Endothelial cell of umbilical vein (primary cell): ENCODE results near the gene YY1. TPM values are rescaled to one million over a fixed set of nuclear protein-coding genes. Genes with fewer than 3 reads are reported as not detected.
A peak's percentile ranks its signal among the peaks of the same experiment; 100 is the strongest.

Experiments
- BruUV-seq: library from RNA; stranded (reverse); fragments of 400-500 nt; replicated peaks from 2 replicates; lab custom pipeline; 2021; lab: Mats Ljungman, UMichigan
- CTCF ChIA-PET: fragments of 300-600, 350-600 bp; sonication (Branson Sonifier 250); formaldehyde crosslinking; loops from one replicate; lab custom pipeline; 2021; ENCODE audit warnings: antibody characterized with exemption, inconsistent platforms; lab: Charles Lee
- POLR2A ChIA-PET: fragments of 300-600, 350-600 bp; sonication (Branson Sonifier 250); formaldehyde crosslinking; loops from one replicate; lab custom pipeline; 2021; ENCODE audit warnings: antibody characterized with exemption, inconsistent platforms; lab: Charles Lee
- DNase-seq: peaks from one replicate; pipeline ENCODE4 v3.0.0-alpha.2; 2011; ENCODE audit warnings: low read depth, low spot score
- FAIRE-seq: peaks from 2 replicates; lab custom pipeline; 2011; peaks lifted over from hg19 to GRCh38; lab: Jason Lieb, UNC
- H2AFZ ChIP-seq: 2 replicates; pipeline ENCODE4 v1.6.0; 2012; ENCODE audit warnings: low read depth, low read length, control low read depth, inconsistent platforms
- H3K27ac ChIP-seq: 2 replicates; pipeline ENCODE4 v1.5.1; 2011; ENCODE audit warnings: low read depth, mild to moderate bottlenecking, control low read depth, low read length, moderate library complexity; ENCODE audit not compliant: insufficient read depth
- H3K27me3 ChIP-seq, 2 experiments: 2 replicates each; pipeline versions ENCODE4 v1.6.0 to v1.6.1; 2011; ENCODE audit warnings: low read length in 2 of 2, mixed read lengths in 1 of 2; ENCODE audit not compliant: control insufficient read depth in 2 of 2, insufficient read depth in 2 of 2
- H3K36me3 ChIP-seq, 2 experiments: 2 replicates in 1 of 2; 3 replicates in 1 of 2; pipeline ENCODE4 v1.5.1; 2011; ENCODE audit warnings: low read length in 2 of 2, mild to moderate bottlenecking in 1 of 2, moderate library complexity in 1 of 2; ENCODE audit not compliant: control insufficient read depth in 2 of 2, insufficient read depth in 2 of 2; ENCODE audit errors: extremely low read depth in 1 of 2
- H3K4me1 ChIP-seq: 3 replicates; pipeline ENCODE4 v1.5.1; 2011; ENCODE audit warnings: mild to moderate bottlenecking, low read length; ENCODE audit not compliant: control insufficient read depth, insufficient read depth; ENCODE audit errors: extremely low read depth
- H3K4me2 ChIP-seq: 2 replicates; pipeline ENCODE4 v1.6.1; 2011; ENCODE audit warnings: low read length, control low read depth, mixed read lengths; ENCODE audit not compliant: insufficient read depth
- H3K4me3 ChIP-seq, 3 experiments: fragments of 200-600 bp in 1 of 3; sonication (generic), shearing (Covaris generic) in 1 of 3; replicated peaks in 1 of 3; 2 replicates each; pipeline ENCODE4 v1.5.1; 2011 to 2016; ENCODE audit warnings: control low read depth in 3 of 3, low read length in 3 of 3, mild to moderate bottlenecking in 2 of 3, inconsistent platforms in 1 of 3, low read depth in 1 of 3, moderate library complexity in 1 of 3; ENCODE audit not compliant: insufficient read depth in 1 of 3
- H3K79me2 ChIP-seq: 2 replicates; pipeline ENCODE4 v1.6.0; 2012; ENCODE audit warnings: low read length, inconsistent platforms; ENCODE audit not compliant: control insufficient read depth, insufficient read depth
- H3K9ac ChIP-seq: replicated peaks from 2 replicates; pipeline ENCODE3; 2011; ENCODE audit warnings: low read length, control low read depth; ENCODE audit not compliant: insufficient read depth; ENCODE audit errors: extremely low read depth
- H3K9me1 ChIP-seq: replicated peaks from 3 replicates; pipeline ENCODE4 v1.6.0; 2011; ENCODE audit warnings: mild to moderate bottlenecking, low read length; ENCODE audit not compliant: control insufficient read depth, insufficient read depth; ENCODE audit errors: extremely low read depth
- H3K9me3 ChIP-seq: replicated peaks from 2 replicates; pipeline ENCODE4 v1.5.1; 2012; ENCODE audit warnings: low read length, inconsistent platforms; ENCODE audit not compliant: control insufficient read depth, insufficient read depth
- H4K20me1 ChIP-seq: replicated peaks from 2 replicates; pipeline ENCODE3; 2011; ENCODE audit warnings: mild to moderate bottlenecking, low read length; ENCODE audit not compliant: control insufficient read depth, insufficient read depth; ENCODE audit errors: extremely low read depth
- GATA2 ChIP-seq: IDR thresholded peaks from 2 replicates; pipeline ENCODE4 v1.7.0; 2011; ENCODE audit warnings: low read depth, mild to moderate bottlenecking, moderate library complexity, mixed read lengths, low read length; ENCODE audit not compliant: insufficient read length, insufficient read depth
- POLR2A ChIP-seq: IDR thresholded peaks from 2 replicates; pipeline ENCODE4 v1.6.1; 2012; ENCODE audit warnings: low read depth, mild to moderate bottlenecking, control low read depth, low read length
- POLR2AphosphoS5 ChIP-seq: IDR thresholded peaks from 2 replicates; pipeline ENCODE4 v1.6.1; 2012; ENCODE audit warnings: low read depth, mild to moderate bottlenecking, control low read depth, low read length, moderate library complexity; ENCODE audit not compliant: insufficient read depth
- dilution Hi-C: fragments of 300-500 bp; cut with MboI; formaldehyde crosslinking; loops from one replicate; pipeline ENCODE4 v1.15.0; 2019; ENCODE audit warnings: low sequenced_read_pairs; ENCODE audit not compliant: extremely low pct_ligation_motif_present
- intact Hi-C: fragments of 100-400 bp; cut with micrococcal nuclease; formaldehyde crosslinking; loops from one replicate; pipeline ENCODE4 v1.10.0; 2022
- polyA plus RNA-seq, 4 experiments: library from polyadenylated mRNA; depleted of rRNA in 3 of 4; stranded (reverse) in 3 of 4; unstranded in 1 of 4; fragments of >200 nt; gene quantifications; 2 replicates each; pipeline versions ENCODE4 v1.2.1 to v1.2.3, GENCODE V29; 2011 to 2012; ENCODE audit warnings: missing spikeins in 1 of 4
- total RNA-seq: library from RNA; stranded (reverse); gene quantifications from 2 replicates; pipeline ENCODE4 v1.2.3, GENCODE V29; 2021
- TF ChIP-seq, protein P1 (sequence below), 2 donors: IDR thresholded peaks; 1 replicate in 1 of 2; 2 replicates in 1 of 2; pipeline ENCODE4 v1.5.1; 2011; ENCODE audit warnings: low read length in 2 of 2, mild to moderate bottlenecking in 2 of 2, moderate library complexity in 2 of 2, control low read depth in 1 of 2, inconsistent platforms in 1 of 2, low read depth in 1 of 2; ENCODE audit not compliant: insufficient read depth in 1 of 2; ENCODE audit errors: extremely low read depth in 1 of 2

The YY1 gene
- total and polyA plus RNA-seq, 2 donors (not counting 3 experiments of a cell fraction or from before 2014, with no cell fraction given), result 23.5 to 78.6 TPM

DNA sequence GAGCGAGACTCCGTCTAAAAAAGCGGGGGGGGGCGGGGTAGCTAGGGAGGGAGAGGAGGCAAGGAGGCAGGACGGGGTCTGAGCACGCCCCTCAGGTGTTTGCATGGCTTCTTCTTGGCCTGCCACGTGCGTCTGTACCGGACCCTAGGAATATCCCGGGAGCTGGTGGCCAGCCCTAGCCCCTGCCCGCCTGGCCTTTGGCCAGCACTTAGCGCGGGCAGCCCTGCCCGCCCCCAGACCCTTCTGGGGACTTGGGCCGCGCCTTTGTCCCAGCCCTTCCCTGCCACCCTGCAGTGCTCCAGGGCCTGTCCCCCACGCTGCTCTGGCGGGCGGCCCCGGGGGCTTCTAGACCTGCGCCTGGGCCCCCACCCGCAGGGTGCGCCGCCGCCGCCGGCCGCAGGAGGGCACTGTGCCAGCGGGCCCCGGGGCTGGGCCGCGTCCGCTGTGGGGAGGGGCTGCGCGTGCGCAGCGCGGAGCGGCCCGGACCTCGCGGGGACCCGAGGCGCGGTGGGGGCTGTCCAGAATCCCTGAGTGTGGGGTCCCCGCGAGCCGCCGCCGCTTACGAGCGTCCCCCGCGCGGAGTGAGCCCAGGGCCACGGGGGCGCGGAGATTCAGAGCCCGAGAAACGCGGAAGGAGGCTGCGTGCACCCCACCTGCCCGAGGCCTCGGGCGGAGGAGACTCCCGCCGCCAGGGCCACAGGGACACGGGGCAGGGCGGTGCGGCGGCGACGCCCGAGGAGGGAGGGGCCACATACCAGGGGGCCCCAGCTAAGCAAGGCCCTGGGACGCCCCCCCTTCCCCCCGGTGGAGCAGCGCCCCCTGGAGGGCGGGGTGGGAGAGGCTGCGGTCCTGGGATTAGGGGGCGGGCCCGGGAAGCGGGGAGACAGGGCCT is 46.3 kb downstream of the YY1 start:
- Histone ChIP-seq H3K4me3 (peak overlapping the region; percentile 27 to 88 (median 45)), H3K9me3 (no peaks in the 10 kb centered on the region), H3K27ac (peak overlapping the region; percentile 67), H3K4me1 (peaks cover 2% of the 10 kb centered on the region), H3K9ac (peak overlapping the region; percentile 82), H3K27me3 (no peaks in the 10 kb centered on the region), H3K79me2 (peaks cover 12% of the 10 kb centered on the region), H3K4me2 (peak overlapping the region; percentile 34), H4K20me1 (no peaks in the 10 kb centered on the region), H3K36me3 (peaks cover 0 to 10% of the 10 kb centered on the region in 2 experiments), H3K9me1 (no peaks in the 10 kb centered on the region), H2AFZ (peak overlapping the region; percentile 44)
- POLR2A ChIA-PET, result no interaction called here
- DNase-seq (peak; percentile 60), FAIRE-seq (peak; percentile 59)
- CTCF ChIA-PET, result interaction anchor here (0.6 to 3.8 kb wide), 10 partner anchors 11 to 92 kb away, joined by 3 to 28 read pairs (median 3); a partner anchor contains a TSS
- TF ChIP-seq POLR2AphosphoS5 (peak; percentile 56), GATA2 (no peak), POLR2A (peak; percentile 10)
- TF ChIP-seq, protein P1, sequence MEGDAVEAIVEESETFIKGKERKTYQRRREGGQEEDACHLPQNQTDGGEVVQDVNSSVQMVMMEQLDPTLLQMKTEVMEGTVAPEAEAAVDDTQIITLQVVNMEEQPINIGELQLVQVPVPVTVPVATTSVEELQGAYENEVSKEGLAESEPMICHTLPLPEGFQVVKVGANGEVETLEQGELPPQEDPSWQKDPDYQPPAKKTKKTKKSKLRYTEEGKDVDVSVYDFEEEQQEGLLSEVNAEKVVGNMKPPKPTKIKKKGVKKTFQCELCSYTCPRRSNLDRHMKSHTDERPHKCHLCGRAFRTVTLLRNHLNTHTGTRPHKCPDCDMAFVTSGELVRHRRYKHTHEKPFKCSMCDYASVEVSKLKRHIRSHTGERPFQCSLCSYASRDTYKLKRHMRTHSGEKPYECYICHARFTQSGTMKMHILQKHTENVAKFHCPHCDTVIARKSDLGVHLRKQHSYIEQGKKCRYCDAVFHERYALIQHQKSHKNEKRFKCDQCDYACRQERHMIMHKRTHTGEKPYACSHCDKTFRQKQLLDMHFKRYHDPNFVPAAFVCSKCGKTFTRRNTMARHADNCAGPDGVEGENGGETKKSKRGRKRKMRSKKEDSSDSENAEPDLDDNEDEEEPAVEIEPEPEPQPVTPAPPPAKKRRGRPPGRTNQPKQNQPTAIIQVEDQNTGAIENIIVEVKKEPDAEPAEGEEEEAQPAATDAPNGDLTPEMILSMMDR (IDR thresholded peaks at IDR 0.05; ENCODE audit: extremely low read depth in 1 of 2, insufficient read depth in 1 of 2, low read depth in 1 of 2, low read length in 2 of 2), result peak; percentile 60 to 93
- no TSS peak for BruUV-seq
- intact Hi-C loops (loop anchor here (1.0 kb wide), 3 partner anchors 20 to 92 kb away; no protein-coding TSS in a partner anchor), dilution Hi-C loops (no loop called here)
